ENCODE measurements around the gene MRPS31.

GRCh38 chr13:40755082-40755700 lies 15.8 kb downstream of the MRPS31 start:
- TF ChIP-seq POLR2A (IDR thresholded peaks at IDR 0.05) (no peak), CTCF (IDR thresholded peaks at IDR 0.05) (no peak)

Data from thyroid gland (tissue), 4 donors.